ENCODE results near the gene IL17RA.
"Not testable (repeated sequence)": the region's sequence is repeated elsewhere in the genome, so short reads cannot be mapped to it uniquely, and the experiment has no call there.

Gene IL17RA

GRCh38 chr22:17084554-17085276, at the start of gene IL17RA:
IL17RA (plus strand) TSS chr22:17085000; CDS start chr22:17085092, 92 bp downstream.
- peak; percentile 83 for DNase-seq

- DNase-seq: no peak
Measured at GRCh38 chr22:17035246-17035645, 49.6 kb upstream of the IL17RA start.

GRCh38 chr22:17035976-17036841, 48.6 kb upstream of the IL17RA start:
- not testable (repeated sequence) for DNase-seq

GRCh38 chr22:17036842-17037711, 47.7 kb upstream of the IL17RA start:
- DNase-seq: not testable (repeated sequence)

GRCh38 chr22:17043521-17043920, 41.3 kb upstream of the IL17RA start:
- DNase-seq: no peak

- no peak for DNase-seq
Measured at GRCh38 chr22:17046566-17047348, 38.0 kb upstream of the IL17RA start.

GRCh38 chr22:17047656-17048055, 37.1 kb upstream of the IL17RA start:
- DNase-seq: peak; percentile 22

- DNase-seq: no peak
Measured at GRCh38 chr22:17056058-17056457, 28.7 kb upstream of the IL17RA start.

- no peak for DNase-seq
Measured at GRCh38 chr22:17056807-17057206, 28.0 kb upstream of the IL17RA start.

GRCh38 chr22:17057959-17058814, 26.6 kb upstream of the IL17RA start:
- DNase-seq: peak; percentile 68

- DNase-seq: no peak
Measured at GRCh38 chr22:17060126-17060525, 24.7 kb upstream of the IL17RA start.

- peak; percentile 20 for DNase-seq
Measured at GRCh38 chr22:17063411-17064106, 21.2 kb upstream of the IL17RA start.

- no peak for DNase-seq
Measured at GRCh38 chr22:17064498-17065100, 20.2 kb upstream of the IL17RA start.

- DNase-seq: no peak
Measured at GRCh38 chr22:17065433-17065832, 19.4 kb upstream of the IL17RA start.

GRCh38 chr22:17072877-17073276, 11.9 kb upstream of the IL17RA start:
- DNase-seq: no peak

- DNase-seq: no peak
Measured at GRCh38 chr22:17074648-17075002, 10.2 kb upstream of the IL17RA start.

GRCh38 chr22:17077255-17077654, 7.5 kb upstream of the IL17RA start:
- no peak for DNase-seq

- DNase-seq: no peak
Measured at GRCh38 chr22:17079572-17079971, 5.2 kb upstream of the IL17RA start.

- no peak for DNase-seq
Measured at GRCh38 chr22:17083255-17083654, 1.5 kb upstream of the IL17RA start.

GRCh38 chr22:17083811-17084441, 874 bp upstream of the IL17RA start:
- DNase-seq: no peak
